Erythroblast (primary cell): Measurements from ENCODE around the gene KCNE2.
"Not testable (repeated sequence)": the region's sequence is repeated elsewhere in the genome, so short reads cannot be mapped to it uniquely, and the experiment has no call there.

Source experiments
- GATA1 ChIP-seq: IDR thresholded peaks from 2 replicates; pipeline ENCODE4 v1.6.1; 2011; ENCODE audit warnings: low read depth, mild to moderate bottlenecking, control low read depth, low read length, moderate library complexity
- POLR2A ChIP-seq: IDR thresholded peaks from 2 replicates; pipeline ENCODE4 v1.6.1; 2011; ENCODE audit warnings: mild to moderate bottlenecking, low read length

GRCh38 chr21:34405686-34406085 lies 41.9 kb downstream of the KCNE2 start:
- TF ChIP-seq POLR2A, GATA1: not testable (repeated sequence)
